HuH-7 (cell line): ENCODE results near the gene C2orf15.
A peak's percentile ranks its signal among the peaks of the same experiment; 100 is the strongest.
"Not testable (repeated sequence)": the region's sequence is repeated elsewhere in the genome, so short reads cannot be mapped to it uniquely, and the experiment has no call there.

Experiments used
- DNase-seq: peaks from one replicate; pipeline ENCODE4 v3.0.0; 2011; ENCODE audit warnings: low spot score

The C2orf15 gene

GRCh38 chr2:99166218-99166617 is 24.7 kb downstream of the C2orf15 start:
- DNase-seq, result no peak

- no peak for DNase-seq
Measured at GRCh38 chr2:99169534-99169933, 28.0 kb downstream of the C2orf15 start.

GRCh38 chr2:99171377-99172140 is 30.1 kb downstream of the C2orf15 start:
- no peak for DNase-seq

GRCh38 chr2:99180755-99181623 is 39.5 kb downstream of the C2orf15 start, which contains the start of the genes MITD1 and MRPL30:
MITD1 (minus strand) TSS chr2:99181058; CDS start chr2:99180981, 77 bp downstream.
MRPL30 (plus strand) TSS chr2:99181184; CDS start chr2:99186204, 5,020 bp downstream.
- DNase-seq, result peak; percentile 87

- no peak for DNase-seq
Measured at GRCh38 chr2:99181624-99182000, 40.1 kb downstream of the C2orf15 start.

DNA sequence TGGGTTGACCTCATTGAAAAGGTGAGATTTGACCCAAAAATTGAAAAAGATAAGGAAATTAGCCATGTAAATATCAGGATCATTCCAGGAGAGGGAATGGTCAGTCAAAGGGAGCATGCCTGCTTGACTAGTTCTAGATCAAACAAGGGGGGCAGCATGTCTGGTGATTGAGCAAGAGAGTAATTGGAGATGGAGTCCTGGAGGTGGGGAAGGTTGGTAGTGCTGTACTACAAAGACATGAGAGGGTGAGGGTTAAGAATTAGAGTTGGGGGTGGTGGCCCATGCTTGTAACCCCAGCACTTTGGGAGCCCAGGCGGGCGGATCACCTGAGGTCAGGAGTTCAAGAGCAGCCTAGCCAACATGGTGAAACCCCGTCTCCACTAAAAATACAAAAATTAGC is 41.5 kb downstream of the C2orf15 start:
- DNase-seq, result peak; percentile 68

DNA sequence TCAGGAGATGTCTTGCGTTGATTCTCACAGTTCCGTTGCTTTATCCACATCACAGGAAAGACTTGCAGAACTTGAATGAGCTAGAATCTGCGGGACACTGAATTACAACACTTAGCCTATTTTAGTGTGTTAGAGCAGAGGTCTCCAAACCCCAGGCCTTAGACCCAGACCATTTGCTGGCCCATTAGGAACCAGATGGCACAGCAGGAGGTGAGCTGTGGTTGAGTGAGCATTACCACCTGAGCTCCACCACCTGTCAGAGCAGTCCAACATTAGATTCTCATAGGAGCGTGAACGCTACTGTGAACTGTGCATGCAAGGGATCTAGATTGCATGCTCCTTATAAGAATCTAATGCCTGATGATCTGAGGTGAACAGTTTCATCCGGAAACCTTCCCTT is 43.3 kb downstream of the C2orf15 start:
- no peak for DNase-seq

DNA sequence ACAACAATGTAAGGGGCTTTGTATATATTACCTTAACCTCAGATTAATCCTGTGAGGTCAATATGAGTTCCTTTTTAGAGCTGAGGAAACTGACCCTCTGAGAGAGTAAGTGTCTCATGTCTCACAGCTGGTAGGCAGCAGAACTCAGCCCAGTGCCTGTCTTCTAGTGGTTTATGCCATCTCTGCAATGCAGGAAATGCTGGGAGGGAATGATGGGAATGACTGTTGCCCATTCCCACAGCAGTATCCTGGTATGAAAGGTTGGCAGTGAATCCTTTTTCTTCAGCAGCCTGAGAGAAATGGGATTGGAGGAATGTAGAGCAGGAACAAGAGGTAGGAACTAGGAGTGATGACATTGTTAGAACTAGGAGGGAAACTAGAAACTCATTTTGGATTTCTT is 45.5 kb downstream of the C2orf15 start:
- no peak for DNase-seq

DNA sequence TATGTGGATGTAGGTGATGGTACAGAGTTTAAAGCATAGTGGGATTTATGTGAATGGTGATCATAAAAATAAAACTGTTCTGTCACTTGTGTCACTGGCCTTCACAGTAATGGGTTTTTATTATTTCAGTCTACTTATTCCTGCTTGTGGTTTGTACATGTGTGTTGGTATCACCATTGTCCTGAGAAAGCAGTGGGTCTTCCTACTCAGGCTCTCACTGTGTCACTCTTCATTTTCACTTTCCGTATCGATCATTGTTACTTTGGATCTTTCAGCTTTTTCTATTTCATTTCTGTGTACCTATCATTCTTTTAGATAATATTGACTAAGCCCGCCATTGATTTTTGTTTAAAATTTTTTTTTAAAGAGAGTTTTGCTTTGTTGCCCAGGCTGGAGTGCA is 46.9 kb downstream of the C2orf15 start:
- DNase-seq, result no peak

DNA sequence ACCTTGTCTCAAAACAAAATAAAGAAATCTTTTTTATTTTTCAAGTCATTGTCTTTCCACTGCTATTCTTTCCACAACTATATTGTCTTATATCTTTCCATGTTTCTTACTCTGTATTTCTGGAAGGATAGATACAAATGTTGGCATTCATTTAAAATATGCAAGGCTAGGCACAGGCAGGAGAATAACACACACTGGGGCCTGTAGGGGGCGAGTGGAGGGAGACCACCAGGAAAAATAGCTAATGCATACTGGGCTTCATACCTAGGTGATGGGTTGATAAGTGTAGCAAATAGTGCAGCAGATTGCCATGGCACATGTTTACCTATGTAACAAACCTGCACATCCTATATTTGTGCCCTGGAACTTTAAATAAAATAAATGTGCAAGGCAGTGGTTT is 49.0 kb downstream of the C2orf15 start:
- no peak for DNase-seq

- not testable (repeated sequence) for DNase-seq
Measured at GRCh38 chr2:99192364-99192763, 50.9 kb downstream of the C2orf15 start.

DNA sequence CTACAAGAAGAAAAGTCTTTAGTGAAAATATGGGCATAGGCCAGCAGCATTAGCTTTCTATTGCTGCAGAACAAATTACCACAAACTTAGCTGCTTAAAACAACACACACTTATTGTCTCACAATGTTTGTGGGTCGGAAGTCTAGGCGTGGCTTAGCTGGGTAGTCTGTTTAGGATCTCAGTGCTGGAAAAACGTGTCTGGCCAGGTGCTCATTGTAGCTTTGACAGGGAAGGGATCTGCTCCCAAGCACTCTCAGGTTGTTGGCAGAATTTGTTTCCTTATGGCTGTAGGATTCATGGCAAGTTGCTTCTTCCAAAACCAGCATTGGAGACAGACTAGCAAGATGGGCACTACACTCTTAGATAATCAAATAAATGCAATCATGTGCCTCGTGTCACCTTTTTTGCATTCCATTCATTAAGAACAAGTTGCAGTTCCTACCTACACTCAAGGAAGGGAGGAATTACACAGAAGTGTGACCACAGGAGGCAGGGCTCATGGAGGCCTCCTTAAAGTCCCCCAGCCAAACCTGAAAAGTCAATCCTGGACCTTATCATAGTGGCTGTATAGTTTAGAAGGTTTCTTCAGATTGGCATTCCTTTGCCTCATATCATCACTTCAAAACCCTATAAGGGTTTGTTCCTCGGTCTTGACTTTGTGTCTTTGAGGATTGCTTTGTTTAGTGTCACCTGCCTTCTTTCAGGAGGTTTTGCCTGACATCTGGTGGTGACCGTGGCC is 56.8 kb downstream of the C2orf15 start:
- no peak for DNase-seq

GRCh38 chr2:99200076-99200800 is 58.7 kb downstream of the C2orf15 start:
- no peak for DNase-seq
